Endodermal cell (in vitro differentiated cells): Measurements from ENCODE around the gene CEP85L. TPM values are rescaled to one million over a fixed set of nuclear protein-coding genes. Genes with fewer than 3 reads are reported as not detected.

Source experiments
- DNase-seq: peaks from one replicate; pipeline ENCODE4 v3.0.0-alpha.2; 2017
- H3K27ac ChIP-seq: 2 replicates; pipeline ENCODE4 v1.5.1; 2013; ENCODE audit warnings: mild to moderate bottlenecking, low read depth, low read length, moderate library complexity
- H3K27me3 ChIP-seq: 2 replicates; pipeline ENCODE4 v1.6.1; 2013; ENCODE audit warnings: mild to moderate bottlenecking, low read length, moderate library complexity; ENCODE audit not compliant: insufficient read depth, control insufficient read depth, poor library complexity, severe bottlenecking
- H3K36me3 ChIP-seq: 2 replicates; pipeline ENCODE4 v1.7.0; 2013; ENCODE audit warnings: mild to moderate bottlenecking, low read length, moderate library complexity; ENCODE audit not compliant: control insufficient read depth, insufficient read depth
- H3K4me1 ChIP-seq: one replicate; pipeline ENCODE4 v1.7.0; 2013; ENCODE audit warnings: low read length; ENCODE audit not compliant: control insufficient read depth, insufficient read depth
- H3K4me3 ChIP-seq: 2 replicates; pipeline ENCODE4 v1.5.1; 2013; ENCODE audit warnings: mild to moderate bottlenecking, low read length, moderate library complexity
- H3K9ac ChIP-seq: 2 replicates; pipeline ENCODE4 v1.6.1; 2013; ENCODE audit warnings: mild to moderate bottlenecking, low read length, moderate library complexity; ENCODE audit not compliant: poor library complexity, severe bottlenecking; ENCODE audit errors: extremely low read depth
- H3K9me3 ChIP-seq: 2 replicates; pipeline ENCODE4 v1.6.1; 2013; ENCODE audit warnings: mild to moderate bottlenecking, low read length, moderate library complexity; ENCODE audit not compliant: control insufficient read depth
- H3K27ac Mint-ChIP-seq: 2 replicates; pipeline ENCODE4 v1.8.0; 2020; ENCODE audit warnings: mixed read lengths
- H3K27me3 Mint-ChIP-seq: 2 replicates; pipeline ENCODE4 v1.8.0; 2021; ENCODE audit warnings: mild to moderate bottlenecking, mixed read lengths; ENCODE audit not compliant: insufficient read depth
- H3K36me3 Mint-ChIP-seq: 2 replicates; pipeline ENCODE4 v1.8.0; 2020; ENCODE audit warnings: low read depth, mixed read lengths
- H3K4me1 Mint-ChIP-seq: 2 replicates; pipeline ENCODE4 v1.8.0; 2020; ENCODE audit warnings: mixed read lengths
- H3K4me3 Mint-ChIP-seq: 2 replicates; pipeline ENCODE4 v1.8.0; 2020; ENCODE audit warnings: mild to moderate bottlenecking, moderate library complexity, mixed read lengths
- H3K9me3 Mint-ChIP-seq: 2 replicates; pipeline ENCODE4 v1.8.0; 2020; ENCODE audit warnings: mild to moderate bottlenecking, mixed read lengths
- CTCF ChIP-seq: fragments of 200-600 bp; sonication (generic); conservative IDR thresholded peaks from 2 replicates; pipeline ENCODE4 v1.5.0; 2021; ENCODE audit warnings: antibody characterized with exemption, mild to moderate bottlenecking
- WGBS, 2 experiments: methylation state at CpG; one replicate each; pipeline versions ENCODE4 v1.1.5 to v1.1.7; 2013; ENCODE audit warnings: missing lambda C conversion rate in 2 of 2, mixed read lengths in 1 of 2; ENCODE audit not compliant: insufficient coverage in 1 of 2, insufficient read length in 1 of 2; 5-methylcytosine and 5-hydroxymethylcytosine counted together
- total RNA-seq, 2 donors: library from RNA; stranded (reverse); fragmentation: NEBNext Ultra II Directional in 1 of 2; extraction: Animal tissue kit (Norgen Biotek cat#: 25700) in 1 of 2; gene quantifications; 2 replicates in 1 of 2; 3 replicates in 1 of 2; pipeline ENCODE4 v1.2.1, GENCODE V29; 2021

The CEP85L gene
- total RNA-seq, 2 donors from 2014 or later: 6.7 to 10.2 TPM

DNA sequence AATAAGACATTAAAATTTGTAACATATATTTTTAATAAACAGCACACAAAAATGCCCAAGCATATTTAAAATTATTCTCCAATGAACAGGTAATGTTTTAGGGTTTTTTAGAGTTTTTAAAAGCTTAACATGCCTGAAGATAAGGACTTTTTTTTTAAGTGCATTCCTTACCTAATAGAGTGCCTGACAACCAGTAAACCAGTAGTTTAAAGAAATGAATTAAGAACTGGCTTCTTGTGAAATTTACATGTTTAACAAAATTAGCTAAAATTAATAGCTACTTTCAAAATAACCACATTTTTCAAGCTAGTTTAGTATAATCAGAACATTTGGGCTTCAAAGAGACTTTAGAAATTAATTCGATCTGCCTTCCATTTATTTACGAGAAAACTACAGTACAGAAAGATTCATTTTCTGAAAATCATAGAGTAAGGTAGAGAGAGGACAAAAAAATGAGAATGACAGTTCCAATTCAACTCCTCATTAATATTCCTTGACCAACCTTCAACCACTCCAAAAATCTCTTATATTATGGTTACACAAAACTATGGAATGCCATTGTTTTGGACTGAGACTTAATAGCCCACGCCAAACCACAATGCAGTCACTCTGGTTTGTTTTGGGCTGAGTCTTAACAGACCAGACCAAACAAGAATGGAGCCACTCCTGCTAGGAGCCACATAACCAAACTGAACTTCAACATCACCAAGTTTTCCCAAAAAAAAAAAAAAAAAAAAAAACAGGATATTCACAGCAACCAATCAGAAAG lies 109.0 kb downstream of the CEP85L start:
- Mint-ChIP-seq H3K36me3 (no peaks in the 10 kb centered on the region), H3K4me1 (no peaks in the 10 kb centered on the region), H3K9me3 (no peaks in the 10 kb centered on the region), H3K27ac (no peak overlapping the region), H3K4me3 (no peak overlapping the region), H3K27me3 (no peaks in the 10 kb centered on the region)
- Histone ChIP-seq H3K27me3 (no peaks in the 10 kb centered on the region), H3K27ac (no peak overlapping the region), H3K4me1 (no peaks in the 10 kb centered on the region), H3K4me3 (no peak overlapping the region), H3K9me3 (no peaks in the 10 kb centered on the region), H3K9ac (no peak overlapping the region), H3K36me3 (no peaks in the 10 kb centered on the region)
- TF ChIP-seq CTCF: no peak
- DNase-seq: no peak
- 99% methylated on average over 3 of the region's 3 CpGs; no CpG with 5 or more reads in 1 of the 2 experiments for WGBS, 2 experiments

GRCh38 chr6:118537574-118537973 lies 113.8 kb downstream of the CEP85L start:
- no peak for TF ChIP-seq CTCF

GRCh38 chr6:118536478-118536877 lies 114.9 kb downstream of the CEP85L start:
- Histone ChIP-seq H3K4me3 (no peak overlapping the region), H3K27me3 (no peaks in the 10 kb centered on the region), H3K9me3 (no peaks in the 10 kb centered on the region), H3K4me1 (no peaks in the 10 kb centered on the region), H3K36me3 (no peaks in the 10 kb centered on the region), H3K9ac (no peak overlapping the region), H3K27ac (no peak overlapping the region)
- Mint-ChIP-seq H3K27ac (no peak overlapping the region), H3K4me1 (no peaks in the 10 kb centered on the region), H3K36me3 (no peaks in the 10 kb centered on the region), H3K9me3 (no peaks in the 10 kb centered on the region), H3K4me3 (no peak overlapping the region), H3K27me3 (no peaks in the 10 kb centered on the region)
- DNase-seq: no peak
- 92% methylated on average over 2 of the region's 2 CpGs; no CpG with 5 or more reads in 1 of the 2 experiments for WGBS, 2 experiments
- TF ChIP-seq CTCF: no peak

More at GRCh38 chr6:118537574-118537973, 113.8 kb downstream of the CEP85L start:
- Mint-ChIP-seq H3K9me3 (no peaks in the 10 kb centered on the region), H3K4me1 (no peaks in the 10 kb centered on the region), H3K27ac (no peak overlapping the region), H3K36me3 (no peaks in the 10 kb centered on the region), H3K4me3 (no peak overlapping the region), H3K27me3 (no peaks in the 10 kb centered on the region)
- no peak overlapping the region for H3K27ac ChIP-seq
- 94 to 100% methylated on average over 2 of the region's 2 CpGs for WGBS, 2 experiments
- H3K4me1 ChIP-seq: no peaks in the 10 kb centered on the region
- DNase-seq: no peak
- H3K36me3 ChIP-seq: no peaks in the 10 kb centered on the region
- no peaks in the 10 kb centered on the region for H3K9me3 ChIP-seq
- no peak overlapping the region for H3K4me3 ChIP-seq
- H3K27me3 ChIP-seq: no peaks in the 10 kb centered on the region
- no peak overlapping the region for H3K9ac ChIP-seq
